Subcutaneous abdominal adipose tissue (tissue), 5 donors: Measurements from ENCODE around the gene SHROOM2.
"Not testable (repeated sequence)": the region's sequence is repeated elsewhere in the genome, so short reads cannot be mapped to it uniquely, and the experiment has no call there.

Experiments used
- H3K27ac ChIP-seq: one replicate; pipeline ENCODE4 v1.7.0; 2013; ENCODE audit warnings: low read depth, mild to moderate bottlenecking, inconsistent platforms, low read length, moderate library complexity
- H3K27me3 ChIP-seq, 5 donors: one replicate each; pipeline ENCODE4 v1.7.0; 2013; ENCODE audit warnings: low read length in 5 of 5, inconsistent platforms in 1 of 5; ENCODE audit not compliant: control insufficient read depth in 5 of 5, insufficient read depth in 4 of 5
- H3K36me3 ChIP-seq, 5 donors: one replicate each; pipeline ENCODE4 v1.7.0; 2013; ENCODE audit warnings: low read length in 5 of 5; ENCODE audit not compliant: control insufficient read depth in 5 of 5, insufficient read depth in 5 of 5
- H3K4me1 ChIP-seq, 5 donors: one replicate each; pipeline ENCODE4 v1.7.0; 2013; ENCODE audit warnings: low read length in 5 of 5, mild to moderate bottlenecking in 3 of 5, moderate library complexity in 1 of 5; ENCODE audit not compliant: control insufficient read depth in 5 of 5, insufficient read depth in 5 of 5
- H3K4me3 ChIP-seq, 5 donors: one replicate each; pipeline ENCODE4 v1.7.0; 2013; ENCODE audit warnings: low read length in 5 of 5, low read depth in 1 of 5
- H3K9ac ChIP-seq, 5 donors: one replicate each; pipeline ENCODE4 v1.7.0; 2013; ENCODE audit warnings: low read length in 5 of 5, mild to moderate bottlenecking in 4 of 5, moderate library complexity in 3 of 5
- H3K9me3 ChIP-seq, 5 donors: one replicate each; pipeline ENCODE4 v1.7.0; 2013; ENCODE audit warnings: low read length in 5 of 5; ENCODE audit not compliant: control insufficient read depth in 5 of 5
- donor health status: healthy.
- donor health status: healthy.
- donor health status: healthy.
- donor health status: healthy.
- donor health status: healthy.

The SHROOM2 gene

GRCh38 chrX:9802737-9803136 lies 16.5 kb downstream of the SHROOM2 start:
- no peak overlapping the region for H3K27ac ChIP-seq

GRCh38 chrX:9804444-9804843 lies 18.2 kb downstream of the SHROOM2 start:
- Histone ChIP-seq H3K9me3 (peaks cover 2 to 10% (median 7%) of the 10 kb centered on the region in 5 donors), H3K4me1 (no peaks in the 10 kb centered on the region), H3K36me3 (no peaks in the 10 kb centered on the region), H3K9ac (no peak overlapping the region), H3K27ac (no peak overlapping the region), H3K27me3 (peaks cover 0 to 9% (median 5%) of the 10 kb centered on the region in 5 donors), H3K4me3 (no peak overlapping the region)

More at GRCh38 chrX:9802737-9803136, 16.5 kb downstream of the SHROOM2 start:
- H3K4me1 ChIP-seq: no peaks in the 10 kb centered on the region
- H3K9me3 ChIP-seq: peaks cover 2 to 10% (median 7%) of the 10 kb centered on the region in 5 donors
- no peak overlapping the region for H3K4me3 ChIP-seq
- H3K36me3 ChIP-seq: no peaks in the 10 kb centered on the region
- H3K27me3 ChIP-seq: peaks cover 0 to 9% (median 5%) of the 10 kb centered on the region in 5 donors
- H3K9ac ChIP-seq: no peak overlapping the region

GRCh38 chrX:9805956-9806355 lies 19.7 kb downstream of the SHROOM2 start:
- peaks cover 0 to 9% (median 5%) of the 10 kb centered on the region in 5 donors for H3K27me3 ChIP-seq
- H3K36me3 ChIP-seq: no peaks in the 10 kb centered on the region
- no peak overlapping the region for H3K4me3 ChIP-seq
- H3K27ac ChIP-seq: no peak overlapping the region
- H3K9ac ChIP-seq: no peak overlapping the region
- H3K4me1 ChIP-seq: no peaks in the 10 kb centered on the region
- no peaks in the 10 kb centered on the region for H3K9me3 ChIP-seq

GRCh38 chrX:9807355-9808182 lies 21.3 kb downstream of the SHROOM2 start:
- H3K27me3 ChIP-seq: peaks cover 0 to 9% (median 5%) of the 10 kb centered on the region in 5 donors
- no peaks in the 10 kb centered on the region for H3K4me1 ChIP-seq
- H3K27ac ChIP-seq: no peak overlapping the region
- no peaks in the 10 kb centered on the region for H3K9me3 ChIP-seq
- H3K4me3 ChIP-seq: no peak overlapping the region
- no peak overlapping the region for H3K9ac ChIP-seq
- no peaks in the 10 kb centered on the region for H3K36me3 ChIP-seq

GRCh38 chrX:9809876-9810275 lies 23.6 kb downstream of the SHROOM2 start:
- H3K27me3 ChIP-seq, H3K9me3 ChIP-seq, H3K36me3 ChIP-seq, H3K9ac ChIP-seq, H3K4me1 ChIP-seq, H3K4me3 ChIP-seq, H3K27ac ChIP-seq: not testable (repeated sequence)

- H3K36me3 ChIP-seq, H3K4me1 ChIP-seq, H3K27ac ChIP-seq, H3K9me3 ChIP-seq, H3K27me3 ChIP-seq, H3K9ac ChIP-seq, H3K4me3 ChIP-seq: not testable (repeated sequence)
These were observed 24.9 kb downstream of the SHROOM2 start for GRCh38 chrX:9811086-9811485.

- Histone ChIP-seq H3K4me1 (no peaks in the 10 kb centered on the region), H3K4me3 (no peak overlapping the region), H3K27ac (no peak overlapping the region), H3K27me3 (peaks cover 0 to 9% (median 5%) of the 10 kb centered on the region in 5 donors), H3K36me3 (no peaks in the 10 kb centered on the region), H3K9ac (no peak overlapping the region), H3K9me3 (peaks cover 0 to 3% (median 0%) of the 10 kb centered on the region in 5 donors)
These were observed 30.0 kb downstream of the SHROOM2 start for GRCh38 chrX:9816084-9816700.

GRCh38 chrX:9821572-9821971 lies 35.3 kb downstream of the SHROOM2 start:
- Histone ChIP-seq H3K36me3 (no peaks in the 10 kb centered on the region), H3K9ac (no peak overlapping the region), H3K27me3 (peaks cover 4 to 21% (median 7%) of the 10 kb centered on the region in 5 donors), H3K4me3 (no peak overlapping the region), H3K4me1 (peaks cover 0 to 4% (median 0%) of the 10 kb centered on the region in 5 donors), H3K27ac (no peak overlapping the region), H3K9me3 (no peaks in the 10 kb centered on the region)

- H3K9me3 ChIP-seq: no peaks in the 10 kb centered on the region
- H3K27me3 ChIP-seq: peaks cover 0 to 28% (median 11%) of the 10 kb centered on the region in 5 donors
- H3K27ac ChIP-seq: no peak overlapping the region
- H3K36me3 ChIP-seq: no peaks in the 10 kb centered on the region
- no peak overlapping the region for H3K9ac ChIP-seq
- H3K4me3 ChIP-seq: no peak overlapping the region
- H3K4me1 ChIP-seq: peaks cover 0 to 4% (median 0%) of the 10 kb centered on the region in 5 donors
These were observed 38.3 kb downstream of the SHROOM2 start for GRCh38 chrX:9824554-9824953.

- Histone ChIP-seq H3K4me3 (no peak overlapping the region), H3K27ac (no peak overlapping the region), H3K4me1 (peaks cover 0 to 4% (median 0%) of the 10 kb centered on the region in 5 donors), H3K9ac (no peak overlapping the region), H3K27me3 (peaks cover 0 to 28% (median 11%) of the 10 kb centered on the region in 5 donors), H3K9me3 (no peaks in the 10 kb centered on the region), H3K36me3 (no peaks in the 10 kb centered on the region)
These were observed 39.0 kb downstream of the SHROOM2 start for GRCh38 chrX:9825129-9825790.
